GM12878 (cell line): ENCODE measurements around the gene PTPRN2. TPM values are rescaled to one million over a fixed set of nuclear protein-coding genes. Genes with fewer than 3 reads are reported as not detected.

Experiments
- ATAC-seq: fragments of 200-7000 bp; cut with Tn5 transposase; 3 replicates; pipeline ENCODE4 v1.9.1; 2020; ENCODE audit warnings: mild to moderate bottlenecking, moderate library complexity
- BruUV-seq: library from RNA; stranded (reverse); fragments of 400-500 nt; replicated peaks from 2 replicates; lab custom pipeline; 2021; lab: Mats Ljungman, UMichigan
- CTCF ChIA-PET: fragments of 300-600 bp; sonication (Branson Sonifier 250); formaldehyde crosslinking; extraction: SDS; loops from one replicate; lab custom pipeline; 2021; ENCODE audit warnings: inconsistent platforms; lab: Yijun Ruan, JAX
- POLR2A ChIA-PET: fragments of 350-600 bp; formaldehyde crosslinking; extraction: SDS; loops from one replicate; lab custom pipeline; 2021; ENCODE audit warnings: inconsistent platforms; lab: Charles Lee
- RAD21 ChIA-PET: fragments of 300-600 bp; sonication (Branson Sonifier 250); formaldehyde crosslinking; loops from one replicate; lab custom pipeline; 2023; ENCODE audit warnings: antibody characterized with exemption; ENCODE audit not compliant: unreplicated experiment; lab: Charles Lee
- SMC1A ChIA-PET: fragments of 300-600 bp; sonication (Branson Sonifier 250); formaldehyde crosslinking; loops from one replicate; lab custom pipeline; 2023; ENCODE audit not compliant: unreplicated experiment, uncharacterized antibody; lab: Charles Lee
- DNase-seq: peaks from one replicate; pipeline ENCODE4 v3.0.0-alpha.2; 2011; ENCODE audit warnings: low read depth, low spot score
- FAIRE-seq: peaks from 3 replicates; lab custom pipeline; 2011; peaks lifted over from hg19 to GRCh38; lab: Jason Lieb, UNC
- H2AFZ ChIP-seq: 2 replicates; pipeline ENCODE4 v1.6.0; 2011; ENCODE audit warnings: low read depth, low read length, control low read depth; ENCODE audit not compliant: control insufficient read depth
- H3K27ac ChIP-seq: 2 replicates; pipeline ENCODE4 v1.5.1; 2011; ENCODE audit warnings: control low read depth; ENCODE audit not compliant: control insufficient read depth, insufficient read depth
- H3K27me3 ChIP-seq, 2 experiments: replicated peaks in 1 of 2; 2 replicates each; pipeline versions ENCODE4 v1.6.0 to v1.6.1; 2011; ENCODE audit warnings: low read length in 1 of 2; ENCODE audit not compliant: control insufficient read depth in 2 of 2, insufficient read depth in 2 of 2
- H3K36me3 ChIP-seq, 2 experiments: 2 replicates each; pipeline ENCODE4 v1.5.1; 2011; ENCODE audit warnings: low read length in 1 of 2; ENCODE audit not compliant: control insufficient read depth in 2 of 2, insufficient read depth in 2 of 2
- H3K4me1 ChIP-seq: 2 replicates; pipeline ENCODE4 v1.6.1; 2011; ENCODE audit warnings: mild to moderate bottlenecking, low read length, moderate library complexity, mixed read lengths; ENCODE audit not compliant: control insufficient read depth, insufficient read depth
- H3K4me2 ChIP-seq: 2 replicates; pipeline ENCODE4 v1.6.0; 2011; ENCODE audit warnings: control low read depth; ENCODE audit not compliant: control insufficient read depth, insufficient read depth
- H3K4me3 ChIP-seq: fragments of 200-600 bp; sonication (generic); 2 replicates; pipeline ENCODE4 v1.5.1; 2016
- H3K79me2 ChIP-seq: 2 replicates; pipeline ENCODE4 v1.6.0; 2011; ENCODE audit warnings: low read length; ENCODE audit not compliant: control insufficient read depth, insufficient read depth
- H3K9ac ChIP-seq: 2 replicates; pipeline ENCODE4 v1.8.0; 2011; ENCODE audit warnings: low read length, control low read depth, mixed read lengths; ENCODE audit not compliant: control insufficient read depth, insufficient read depth
- H3K9me3 ChIP-seq: replicated peaks from 3 replicates; pipeline ENCODE4 v1.5.1; 2011; ENCODE audit warnings: mild to moderate bottlenecking, low read length; ENCODE audit not compliant: control insufficient read depth, insufficient read depth
- H4K20me1 ChIP-seq: 2 replicates; pipeline ENCODE4 v1.6.0; 2011; ENCODE audit not compliant: control insufficient read depth, insufficient read depth
- BCL3 ChIP-seq: IDR thresholded peaks from 2 replicates; pipeline ENCODE4 v1.6.1; 2011; ENCODE audit warnings: borderline replicate concordance, low read depth, mild to moderate bottlenecking, moderate library complexity, low read length; ENCODE audit not compliant: insufficient read depth, poor library complexity, severe bottlenecking
- BRCA1 ChIP-seq: IDR thresholded peaks from 2 replicates; pipeline ENCODE4 v1.6.1; 2011; ENCODE audit warnings: low read depth, low read length, improper control_type of control experiment
- MYB ChIP-seq: fragments of 150-350 bp; IDR thresholded peaks from 2 replicates; pipeline ENCODE4 v1.6.1; 2014; ENCODE audit warnings: mild to moderate bottlenecking, low read depth, low read length, borderline replicate concordance
- POLR2A ChIP-seq: IDR thresholded peaks from 2 replicates; pipeline ENCODE4 v1.6.1; 2011; ENCODE audit warnings: low read depth, mild to moderate bottlenecking, low read length
- RBBP5 ChIP-seq: fragments of 200-600 bp; sonication (generic); conservative IDR thresholded peaks from 2 replicates; pipeline ENCODE4 v1.6.1; 2016
- RELB ChIP-seq: fragments of 450-650 bp; IDR thresholded peaks from 2 replicates; pipeline ENCODE4 v1.6.1; 2017; ENCODE audit warnings: low read depth, mild to moderate bottlenecking, moderate library complexity
- SMAD1 ChIP-seq: fragments of 450-650 bp; IDR thresholded peaks from 2 replicates; pipeline ENCODE4 v1.6.1; 2018; ENCODE audit warnings: mild to moderate bottlenecking, low read depth; ENCODE audit not compliant: partially characterized antibody
- WGBS: methylation state at CpG from one replicate; pipeline ENCODE4 v1.1.6; 2016; ENCODE audit warnings: low lambda C conversion rate; ENCODE audit not compliant: insufficient replicate concordance, insufficient coverage; ENCODE audit errors: missing lambda C conversion rate; 5-methylcytosine and 5-hydroxymethylcytosine counted together
- in situ Hi-C: fragments of 300-500 bp; cut with MboI; formaldehyde crosslinking; loops from 9 replicates; pipeline ENCODE4 v1.14.3; 2018; ENCODE audit warnings: mixed read lengths
- intact Hi-C: fragments of 100-400 bp; cut with micrococcal nuclease; formaldehyde crosslinking; loops from one replicate; pipeline ENCODE4 v1.14.2; 2022; ENCODE audit not compliant: unreplicated experiment
- polyA plus RNA-seq, 11 experiments: library from polyadenylated mRNA; depleted of rRNA in 4 of 11; unstranded in 6 of 11; stranded (reverse) in 5 of 11; fragments of >200 nt; fragmentation: Nextera tagmentation in 4 of 11; fragmentation: Illumina TruSeq in 1 of 11; extraction: Ambion mirVana in 4 of 11; extraction: Trizol in 1 of 11; gene quantifications; 1 replicate in 1 of 11; 2 replicates in 10 of 11; pipeline versions ENCODE4 v1.2.1 to v1.2.3, GENCODE V29; 2011 to 2016; ENCODE audit warnings: inconsistent platforms in 2 of 11, missing spikeins in 2 of 11, low read depth in 1 of 11
- total RNA-seq, 4 experiments: library from RNA; depleted of rRNA in 3 of 4; stranded (reverse); fragments of >200 nt in 3 of 4; fragmentation: Illumina TruSeq in 1 of 4; extraction: Trizol in 1 of 4; gene quantifications; 2 replicates each; pipeline versions ENCODE4 v1.2.1 to v1.2.3, GENCODE V29; 2013 to 2021
- TF ChIP-seq, protein P1 (sequence below): fragments of 450-650 bp; formaldehyde crosslinking; IDR thresholded peaks from 2 replicates; pipeline ENCODE4 v1.5.0; 2022; ENCODE audit warnings: mild to moderate bottlenecking, missing genetic modification characterization
- TF ChIP-seq, protein P2 (sequence below): IDR thresholded peaks from 2 replicates; pipeline ENCODE4 v1.6.1; 2012; ENCODE audit warnings: low read depth, low read length, improper control_type of control experiment

The PTPRN2 gene
- total and polyA plus RNA-seq, 10 of the 15 experiments (the other 5 are each of a cell fraction or from before 2014, with no cell fraction given) = 5.4 TPM; not detected in 9

GRCh38 chr7:158367634-158367982, 220.0 kb downstream of the PTPRN2 start:
- Histone ChIP-seq H3K4me2 (no peak overlapping the region), H3K27me3 (no peaks in the 10 kb centered on the region), H3K4me3 (no peak overlapping the region), H3K36me3 (no peaks in the 10 kb centered on the region), H3K79me2 (no peaks in the 10 kb centered on the region), H3K27ac (no peak overlapping the region), H3K4me1 (no peaks in the 10 kb centered on the region), H4K20me1 (no peaks in the 10 kb centered on the region), H3K9ac (no peak overlapping the region), H2AFZ (no peak overlapping the region), H3K9me3 (no peaks in the 10 kb centered on the region; the same call in 2 of the 3 replicates)
- no peak for FAIRE-seq
- CTCF ChIA-PET = no interaction called here
- WGBS = 36% methylated on average over 3 of the region's 3 CpGs
- no peak for TF ChIP-seq RELB
- SMC1A ChIA-PET = no interaction called here
- no TSS peak for BruUV-seq
- RAD21 ChIA-PET = no interaction called here
- intact Hi-C loops (no loop called here), in situ Hi-C loops (no loop called here)
- no peak for ATAC-seq
- no peak for DNase-seq
- POLR2A ChIA-PET = no interaction called here

DNA sequence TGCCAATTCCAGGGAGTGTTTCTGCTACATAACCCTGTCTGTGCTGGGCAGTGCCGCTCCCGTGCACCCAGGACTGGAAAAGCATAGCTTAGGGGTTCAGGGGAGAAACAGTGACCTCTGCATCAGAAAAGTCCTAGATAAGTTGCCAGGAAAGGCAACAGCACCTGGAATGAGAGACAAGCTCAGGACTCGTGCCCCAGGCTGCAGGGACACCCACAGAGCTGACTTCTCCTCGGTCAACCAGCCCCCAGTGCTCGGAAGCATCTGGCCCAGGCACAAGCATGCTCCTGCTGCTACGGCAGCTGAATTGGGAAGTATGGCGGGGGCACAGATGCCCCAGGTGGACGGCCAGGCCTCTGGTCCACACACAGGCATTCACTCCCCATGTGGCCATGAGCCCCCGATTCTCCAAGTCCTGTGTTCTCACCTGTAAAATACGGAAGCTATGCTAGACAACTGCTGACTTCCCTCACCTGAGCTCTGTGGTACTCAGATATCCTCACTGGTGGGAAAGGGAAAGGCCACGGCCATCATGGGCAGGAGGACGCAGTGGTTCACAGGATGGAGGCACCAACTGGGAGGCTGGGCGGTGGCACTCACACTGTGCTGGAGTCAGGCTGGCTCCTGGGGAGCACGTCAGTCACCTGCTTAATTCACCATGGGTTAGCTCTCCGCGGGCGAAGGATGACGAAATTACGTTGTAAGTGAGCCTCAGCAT, 220.5 kb downstream of the PTPRN2 start:
- Histone ChIP-seq H4K20me1 (no peaks in the 10 kb centered on the region), H3K36me3 (no peaks in the 10 kb centered on the region), H3K79me2 (no peaks in the 10 kb centered on the region), H3K9ac (no peak overlapping the region), H3K4me2 (no peak overlapping the region), H3K4me3 (no peak overlapping the region), H3K27ac (no peak overlapping the region), H3K27me3 (no peaks in the 10 kb centered on the region), H3K9me3 (no peaks in the 10 kb centered on the region; the same call in 2 of the 3 replicates), H3K4me1 (no peaks in the 10 kb centered on the region), H2AFZ (no peak overlapping the region)
- intact Hi-C loops (no loop called here), in situ Hi-C loops (no loop called here)
- CTCF ChIA-PET = no interaction called here
- FAIRE-seq = no peak
- RAD21 ChIA-PET = no interaction called here
- POLR2A ChIA-PET = no interaction called here
- BruUV-seq = no TSS peak
- SMC1A ChIA-PET = no interaction called here
- 42% methylated on average over 19 of the region's 19 CpGs for WGBS
- DNase-seq = no peak
- ATAC-seq = no peak
- TF ChIP-seq, protein P1, sequence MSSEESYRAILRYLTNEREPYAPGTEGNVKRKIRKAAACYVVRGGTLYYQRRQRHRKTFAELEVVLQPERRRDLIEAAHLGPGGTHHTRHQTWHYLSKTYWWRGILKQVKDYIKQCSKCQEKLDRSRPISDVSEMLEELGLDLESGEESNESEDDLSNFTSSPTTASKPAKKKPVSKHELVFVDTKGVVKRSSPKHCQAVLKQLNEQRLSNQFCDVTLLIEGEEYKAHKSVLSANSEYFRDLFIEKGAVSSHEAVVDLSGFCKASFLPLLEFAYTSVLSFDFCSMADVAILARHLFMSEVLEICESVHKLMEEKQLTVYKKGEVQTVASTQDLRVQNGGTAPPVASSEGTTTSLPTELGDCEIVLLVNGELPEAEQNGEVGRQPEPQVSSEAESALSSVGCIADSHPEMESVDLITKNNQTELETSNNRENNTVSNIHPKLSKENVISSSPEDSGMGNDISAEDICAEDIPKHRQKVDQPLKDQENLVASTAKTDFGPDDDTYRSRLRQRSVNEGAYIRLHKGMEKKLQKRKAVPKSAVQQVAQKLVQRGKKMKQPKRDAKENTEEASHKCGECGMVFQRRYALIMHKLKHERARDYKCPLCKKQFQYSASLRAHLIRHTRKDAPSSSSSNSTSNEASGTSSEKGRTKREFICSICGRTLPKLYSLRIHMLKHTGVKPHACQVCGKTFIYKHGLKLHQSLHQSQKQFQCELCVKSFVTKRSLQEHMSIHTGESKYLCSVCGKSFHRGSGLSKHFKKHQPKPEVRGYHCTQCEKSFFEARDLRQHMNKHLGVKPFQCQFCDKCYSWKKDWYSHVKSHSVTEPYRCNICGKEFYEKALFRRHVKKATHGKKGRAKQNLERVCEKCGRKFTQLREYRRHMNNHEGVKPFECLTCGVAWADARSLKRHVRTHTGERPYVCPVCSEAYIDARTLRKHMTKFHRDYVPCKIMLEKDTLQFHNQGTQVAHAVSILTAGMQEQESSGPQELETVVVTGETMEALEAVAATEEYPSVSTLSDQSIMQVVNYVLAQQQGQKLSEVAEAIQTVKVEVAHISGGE (CRISPR knock-in tag) = no peak
- TF ChIP-seq BRCA1 = no peak
- no peak for TF ChIP-seq SMAD1
- TF ChIP-seq, protein P2, sequence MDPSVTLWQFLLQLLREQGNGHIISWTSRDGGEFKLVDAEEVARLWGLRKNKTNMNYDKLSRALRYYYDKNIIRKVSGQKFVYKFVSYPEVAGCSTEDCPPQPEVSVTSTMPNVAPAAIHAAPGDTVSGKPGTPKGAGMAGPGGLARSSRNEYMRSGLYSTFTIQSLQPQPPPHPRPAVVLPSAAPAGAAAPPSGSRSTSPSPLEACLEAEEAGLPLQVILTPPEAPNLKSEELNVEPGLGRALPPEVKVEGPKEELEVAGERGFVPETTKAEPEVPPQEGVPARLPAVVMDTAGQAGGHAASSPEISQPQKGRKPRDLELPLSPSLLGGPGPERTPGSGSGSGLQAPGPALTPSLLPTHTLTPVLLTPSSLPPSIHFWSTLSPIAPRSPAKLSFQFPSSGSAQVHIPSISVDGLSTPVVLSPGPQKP = no peak
- no peak for TF ChIP-seq BCL3
- no peak for TF ChIP-seq RBBP5
- TF ChIP-seq MYB = no peak
- TF ChIP-seq POLR2A = no peak
